Measurements from ENCODE around the gene RNF14.
A peak's percentile ranks its signal among the peaks of the same experiment; 100 is the strongest.
"Not testable (repeated sequence)": the region's sequence is repeated elsewhere in the genome, so short reads cannot be mapped to it uniquely, and the experiment has no call there.

Gene RNF14

DNA sequence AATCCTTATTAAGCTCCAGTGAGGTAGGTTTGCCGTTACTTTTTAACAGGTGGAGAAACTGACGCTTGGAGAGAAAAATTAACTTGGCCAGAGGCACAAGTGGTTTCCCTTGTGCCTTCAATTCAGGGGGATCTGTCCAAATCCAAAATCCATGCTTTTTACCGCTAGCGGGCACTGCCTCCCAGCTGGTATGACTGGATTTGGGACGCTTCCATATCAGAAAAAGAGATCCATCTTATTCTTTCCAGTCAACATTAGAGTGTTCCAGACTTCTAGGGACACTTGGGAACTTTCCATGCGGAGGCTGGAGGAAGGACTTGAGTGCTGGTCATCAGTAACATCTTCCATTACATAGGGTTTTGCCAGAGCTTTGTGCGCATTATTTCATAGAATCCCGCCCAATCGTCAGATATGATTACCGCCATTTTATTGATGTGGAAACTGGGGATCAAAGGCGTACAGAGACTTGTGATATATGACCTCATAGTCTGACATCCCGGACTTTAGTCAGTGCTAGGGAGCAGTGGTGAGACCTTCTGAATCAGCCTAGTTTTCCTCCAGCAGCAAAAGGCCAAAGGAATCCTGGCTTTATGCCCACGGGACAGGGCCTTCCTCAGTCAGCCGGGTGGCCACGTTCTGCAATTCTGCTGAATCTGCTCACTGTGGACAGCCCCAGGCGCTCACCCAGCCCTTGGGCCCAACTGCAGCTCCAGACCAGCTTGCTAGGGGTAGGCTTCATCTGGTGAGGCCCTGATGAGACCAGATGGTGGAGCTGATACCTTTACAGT lies 45.0 kb downstream of the RNF14 start:
- H3K4me3 Mint-ChIP-seq = peak overlapping the region; percentile 75
- no peak for DNase-seq (ENCODE audit: low spot score in 2 of 2)
- H3K9me3 Mint-ChIP-seq = no peaks in the 10 kb centered on the region
- peaks cover 68% of the 10 kb centered on the region for H3K4me1 Mint-ChIP-seq
- peak overlapping the region; percentile 92 for H3K27ac Mint-ChIP-seq
- peaks cover 45% of the 10 kb centered on the region for H3K36me3 Mint-ChIP-seq
- no peak for ATAC-seq

DNA sequence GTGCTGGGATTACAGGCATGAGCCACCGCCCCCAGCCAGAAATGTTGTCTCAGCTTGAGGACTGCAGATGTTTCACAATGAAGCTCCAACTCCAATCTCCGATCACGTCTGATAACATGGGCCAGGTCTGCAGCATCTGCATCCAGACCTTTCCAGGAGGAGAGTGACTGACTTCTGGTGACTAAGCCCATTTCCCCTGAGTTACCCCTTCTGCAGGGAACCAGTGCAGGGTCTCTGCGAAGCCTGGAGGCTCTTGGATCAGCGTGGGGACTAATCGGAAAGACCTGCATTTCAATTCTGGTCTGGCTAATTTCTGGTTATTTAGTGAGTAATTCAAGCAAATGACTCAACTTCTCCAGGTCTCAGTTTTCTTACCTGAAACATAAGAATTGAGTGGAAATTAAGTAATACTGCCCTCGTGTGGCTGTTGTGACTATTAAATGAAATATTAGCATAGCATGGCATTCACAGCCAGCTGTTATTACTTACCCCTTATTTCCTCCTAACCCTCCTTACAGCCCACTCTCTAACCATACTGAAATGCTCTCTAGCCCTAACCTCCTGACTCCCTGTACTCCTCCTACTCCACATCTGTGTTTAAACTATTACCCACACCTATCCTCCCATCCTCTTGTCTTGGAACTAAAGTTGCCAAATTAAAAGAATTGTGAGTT lies 46.1 kb downstream of the RNF14 start:
- ATAC-seq (peak; percentile 51), DNase-seq (ENCODE audit: low spot score in 2 of 2) (peak in 1 of 2 donors; percentile 70)
- peak overlapping the region; percentile 75 for H3K4me3 Mint-ChIP-seq
- H3K9me3 Mint-ChIP-seq = no peaks in the 10 kb centered on the region
- peaks cover 38% of the 10 kb centered on the region for H3K36me3 Mint-ChIP-seq
- H3K27ac Mint-ChIP-seq = peak overlapping the region; percentile 92
- peaks cover 74% of the 10 kb centered on the region for H3K4me1 Mint-ChIP-seq

DNA sequence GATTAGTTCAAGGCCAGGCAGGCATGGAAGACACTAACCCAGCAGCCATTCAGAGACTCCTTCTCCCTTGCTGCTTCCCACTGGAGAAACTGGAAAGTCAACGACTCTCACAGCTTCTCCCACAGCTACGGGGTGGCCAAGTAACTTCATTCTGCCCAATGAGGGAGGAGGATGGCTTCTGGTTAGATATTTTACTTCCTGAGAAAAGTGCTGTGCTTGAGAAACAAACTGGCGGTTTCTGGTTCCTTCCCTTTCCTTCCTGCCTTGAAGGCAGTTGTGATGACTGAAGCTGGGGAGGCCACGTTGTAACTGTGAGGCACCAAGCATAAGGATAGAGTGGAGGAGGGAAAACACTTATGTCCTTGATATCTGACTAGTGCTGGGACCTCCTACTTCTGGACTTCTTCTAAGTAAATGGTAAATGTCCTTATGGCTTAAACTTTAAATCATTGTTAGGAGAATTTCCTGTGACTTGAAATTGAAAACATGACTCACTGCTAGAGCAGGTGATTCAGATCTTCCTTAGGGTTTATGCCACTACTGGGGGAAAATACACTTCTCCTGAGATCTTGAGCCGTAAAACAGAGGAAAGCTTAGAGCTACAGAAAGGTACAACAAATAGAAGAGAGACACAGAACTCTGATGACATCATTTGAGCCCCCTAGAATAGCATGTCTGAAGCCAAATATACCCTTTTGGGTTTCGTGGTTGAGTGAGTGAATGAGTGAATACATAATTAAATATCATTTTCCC lies 47.1 kb downstream of the RNF14 start:
- Mint-ChIP-seq H3K27ac (peak overlapping the region; percentile 92), H3K4me3 (peak overlapping the region; percentile 75), H3K9me3 (peaks cover 3% of the 10 kb centered on the region), H3K4me1 (peaks cover 74% of the 10 kb centered on the region), H3K36me3 (peaks cover 38% of the 10 kb centered on the region)
- DNase-seq (ENCODE audit: low spot score in 2 of 2) (peak in 1 of 2 donors; percentile 72), ATAC-seq (peak; percentile 68)

DNA sequence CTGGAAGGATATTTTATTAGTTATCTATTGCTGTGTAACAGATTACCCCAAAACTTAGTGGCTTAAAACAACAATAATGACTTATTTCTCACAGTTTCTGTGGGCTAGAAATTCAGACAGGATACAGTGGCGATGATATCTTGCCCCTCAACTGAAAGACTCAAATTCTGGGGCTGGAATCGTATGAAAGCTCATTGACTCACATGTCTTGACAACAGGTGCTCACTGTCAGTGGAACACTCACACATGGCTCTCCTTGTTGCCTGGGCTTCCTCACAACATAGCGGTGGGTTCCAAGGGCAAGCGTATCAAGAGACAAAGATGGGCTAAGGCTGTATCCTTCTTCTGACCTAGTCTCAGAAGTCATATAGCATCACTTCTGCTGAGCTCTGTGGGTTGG lies 47.7 kb downstream of the RNF14 start:
- DNase-seq (ENCODE audit: low spot score in 2 of 2) (peak in 1 of 2 donors; percentile 65), ATAC-seq (peak; percentile 75)
- H3K4me1 Mint-ChIP-seq = peaks cover 74% of the 10 kb centered on the region
- peaks cover 38% of the 10 kb centered on the region for H3K36me3 Mint-ChIP-seq
- peak overlapping the region; percentile 75 for H3K4me3 Mint-ChIP-seq
- H3K27ac Mint-ChIP-seq = peak overlapping the region; percentile 92
- peaks cover 3% of the 10 kb centered on the region for H3K9me3 Mint-ChIP-seq

DNA sequence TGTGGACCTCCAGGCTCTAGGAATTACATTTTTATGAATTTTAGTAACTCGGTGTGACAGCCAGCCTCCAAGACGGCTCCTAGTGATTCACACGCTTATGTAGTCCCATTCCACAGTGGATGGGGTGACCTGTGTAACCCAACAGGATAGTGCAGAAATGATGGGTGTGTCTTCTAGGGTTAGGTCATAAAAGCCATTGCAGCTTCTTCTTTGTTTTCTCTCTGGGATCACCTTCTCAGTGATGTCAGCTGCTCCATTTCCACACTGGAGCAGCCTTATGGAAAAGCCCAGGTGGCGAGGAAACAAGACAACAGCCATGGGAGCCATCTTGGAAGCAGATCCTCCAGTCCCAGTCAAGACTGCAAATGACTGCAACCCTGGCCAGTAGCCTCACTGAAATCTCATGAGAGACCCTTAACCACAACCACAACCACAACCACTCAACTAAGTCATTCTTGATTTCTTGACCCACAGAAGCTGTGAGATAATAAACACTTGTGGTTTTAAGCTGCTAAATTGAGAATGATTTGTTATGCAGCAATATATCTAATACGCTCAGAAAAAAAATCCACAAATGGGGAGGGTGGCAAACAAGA lies 49.0 kb downstream of the RNF14 start:
- H3K4me1 Mint-ChIP-seq = peaks cover 64% of the 10 kb centered on the region
- H3K27ac Mint-ChIP-seq = peak overlapping the region; percentile 32
- peaks cover 31% of the 10 kb centered on the region for H3K36me3 Mint-ChIP-seq
- peaks cover 3% of the 10 kb centered on the region for H3K9me3 Mint-ChIP-seq
- DNase-seq (ENCODE audit: low spot score in 2 of 2) (peak; percentile 35 to 71), ATAC-seq (peak; percentile 57)
- peak overlapping the region; percentile 75 for H3K4me3 Mint-ChIP-seq

DNA sequence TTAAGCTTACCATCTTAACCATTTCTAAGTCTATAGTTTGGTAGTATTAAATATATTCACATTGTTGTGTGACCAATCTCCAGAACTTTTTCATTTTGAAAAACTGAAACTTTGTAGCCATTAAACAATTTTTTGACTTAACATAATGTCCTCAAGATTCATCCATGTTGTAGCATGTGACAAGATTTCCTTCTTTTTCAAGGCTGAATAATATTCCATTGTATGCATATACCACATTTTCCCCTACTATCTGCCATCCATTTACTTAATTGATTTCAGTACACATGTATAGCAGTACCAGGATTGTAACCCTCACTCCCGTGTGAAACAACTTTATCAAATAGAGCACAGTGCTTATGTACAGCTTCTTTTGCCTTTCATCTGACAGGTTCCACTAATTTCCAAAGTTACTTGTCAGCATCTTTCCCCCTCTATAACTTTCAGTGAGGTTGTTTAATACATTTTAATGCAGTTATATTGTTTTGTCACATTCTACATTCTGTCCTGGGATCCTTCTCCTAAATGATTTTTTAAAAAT lies 51.3 kb downstream of the RNF14 start:
- H3K9me3 Mint-ChIP-seq = peaks cover 3% of the 10 kb centered on the region
- H3K27ac Mint-ChIP-seq = no peak overlapping the region
- no peak for DNase-seq (ENCODE audit: low spot score in 2 of 2)
- H3K4me3 Mint-ChIP-seq = no peak overlapping the region
- ATAC-seq = no peak
- peaks cover 26% of the 10 kb centered on the region for H3K36me3 Mint-ChIP-seq
- H3K4me1 Mint-ChIP-seq = peaks cover 51% of the 10 kb centered on the region

DNA sequence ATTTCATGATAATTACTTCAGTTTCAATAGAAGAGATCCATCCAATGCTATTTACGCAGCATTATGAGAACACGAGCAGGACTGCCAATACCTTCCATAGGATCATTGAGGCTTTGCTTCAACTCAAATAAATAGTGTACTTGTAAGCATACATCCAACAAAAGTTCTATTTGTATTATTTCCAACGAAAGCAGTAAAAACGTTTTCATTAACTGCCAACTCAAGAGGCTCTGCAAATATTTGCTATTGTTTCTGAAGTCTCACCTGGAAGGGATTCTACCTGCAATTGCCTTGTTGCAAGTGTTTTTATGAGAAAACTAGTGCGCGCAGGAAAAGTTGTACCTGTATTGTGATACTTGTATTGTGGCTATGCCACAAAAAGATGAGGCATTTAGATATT lies 54.9 kb downstream of the RNF14 start:
- no peak overlapping the region for H3K4me3 Mint-ChIP-seq
- DNase-seq (ENCODE audit: low spot score in 2 of 2) (no peak), ATAC-seq (no peak)
- peaks cover 3% of the 10 kb centered on the region for H3K9me3 Mint-ChIP-seq
- H3K36me3 Mint-ChIP-seq = peaks cover 6% of the 10 kb centered on the region
- peaks cover 24% of the 10 kb centered on the region for H3K4me1 Mint-ChIP-seq
- H3K27ac Mint-ChIP-seq = no peak overlapping the region

DNA sequence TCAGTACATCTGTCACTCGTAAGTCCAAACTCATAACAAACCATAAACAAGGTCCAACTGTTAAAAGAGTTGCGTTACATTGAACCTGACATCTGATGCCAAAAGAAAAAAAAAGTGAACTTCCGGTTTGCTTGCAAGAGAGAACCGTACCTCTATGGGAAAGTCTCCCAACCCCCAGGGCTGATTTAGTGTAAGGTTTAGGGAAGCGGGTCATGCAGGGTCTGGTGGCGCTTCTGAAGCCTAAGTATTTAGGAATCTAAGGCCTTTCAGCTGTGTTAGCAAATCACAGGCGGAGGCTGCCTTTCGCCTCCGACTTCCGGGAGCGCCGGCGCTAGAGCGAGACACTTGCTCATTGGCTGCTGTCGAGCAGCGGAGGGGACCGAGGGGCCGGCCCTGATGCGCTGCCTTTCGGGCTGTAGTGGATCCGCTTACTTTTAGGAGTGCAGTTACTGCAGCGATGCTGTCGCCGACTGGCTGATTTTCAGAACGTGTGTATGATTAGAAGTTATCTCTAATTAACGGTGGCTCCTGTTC lies 55.9 kb downstream of the RNF14 start:
- Mint-ChIP-seq H3K4me1 (peaks cover 16% of the 10 kb centered on the region), H3K4me3 (peak overlapping the region; percentile 79), H3K9me3 (peaks cover 3% of the 10 kb centered on the region), H3K27ac (peak overlapping the region; percentile 95), H3K36me3 (peaks cover 6% of the 10 kb centered on the region)
- ATAC-seq = peak; percentile 100
- peak; percentile 68 to 89 for DNase-seq (ENCODE audit: low spot score in 2 of 2)

DNA sequence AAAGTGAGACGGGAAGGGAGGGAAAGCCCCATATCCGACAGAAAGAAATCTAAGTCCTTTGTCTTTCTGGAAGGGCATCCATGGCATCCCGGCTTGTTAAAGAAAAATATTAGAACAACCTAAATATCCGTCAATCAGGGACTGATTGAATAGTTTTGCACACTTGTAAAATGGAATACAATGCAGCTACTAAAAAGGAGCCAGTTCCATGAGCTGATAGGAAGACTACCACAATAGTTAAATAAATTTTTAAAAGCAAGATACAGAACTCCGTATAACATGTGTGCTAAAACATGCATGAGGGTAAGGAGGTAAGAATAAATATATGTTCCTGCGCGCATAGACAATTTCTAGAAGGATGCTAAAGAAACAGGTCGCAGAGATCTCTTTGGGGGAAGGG lies 56.7 kb downstream of the RNF14 start:
- H3K9me3 Mint-ChIP-seq = no peaks in the 10 kb centered on the region
- DNase-seq (ENCODE audit: low spot score in 2 of 2) (no peak), ATAC-seq (no peak)
- H3K27ac Mint-ChIP-seq = peak overlapping the region; percentile 95
- H3K36me3 Mint-ChIP-seq = peaks cover 6% of the 10 kb centered on the region
- peak overlapping the region; percentile 79 for H3K4me3 Mint-ChIP-seq
- peaks cover 16% of the 10 kb centered on the region for H3K4me1 Mint-ChIP-seq

DNA sequence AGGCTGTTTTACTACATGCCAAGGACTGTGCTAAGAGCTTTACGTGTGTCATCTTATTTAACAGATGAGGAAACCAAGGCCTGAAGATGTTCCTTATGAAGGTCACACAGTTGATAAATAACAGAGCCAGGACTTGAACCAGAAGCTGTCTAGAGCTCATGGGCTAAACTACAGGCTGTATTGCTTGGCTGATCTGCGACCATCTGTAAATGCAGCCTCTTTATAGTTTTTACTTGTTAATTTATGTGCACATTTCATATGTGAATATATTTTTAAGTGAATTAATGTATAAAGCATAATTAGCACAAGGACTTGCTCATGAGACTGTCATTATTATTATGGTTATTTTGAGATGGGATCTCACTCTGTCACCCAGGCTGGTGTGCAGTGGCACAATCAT lies 63.2 kb downstream of the RNF14 start:
- H3K4me3 Mint-ChIP-seq = no peak overlapping the region
- H3K9me3 Mint-ChIP-seq = no peaks in the 10 kb centered on the region
- ATAC-seq (no peak), DNase-seq (ENCODE audit: low spot score in 2 of 2) (no peak)
- H3K36me3 Mint-ChIP-seq = no peaks in the 10 kb centered on the region
- peaks cover 7% of the 10 kb centered on the region for H3K4me1 Mint-ChIP-seq
- no peak overlapping the region for H3K27ac Mint-ChIP-seq

DNA sequence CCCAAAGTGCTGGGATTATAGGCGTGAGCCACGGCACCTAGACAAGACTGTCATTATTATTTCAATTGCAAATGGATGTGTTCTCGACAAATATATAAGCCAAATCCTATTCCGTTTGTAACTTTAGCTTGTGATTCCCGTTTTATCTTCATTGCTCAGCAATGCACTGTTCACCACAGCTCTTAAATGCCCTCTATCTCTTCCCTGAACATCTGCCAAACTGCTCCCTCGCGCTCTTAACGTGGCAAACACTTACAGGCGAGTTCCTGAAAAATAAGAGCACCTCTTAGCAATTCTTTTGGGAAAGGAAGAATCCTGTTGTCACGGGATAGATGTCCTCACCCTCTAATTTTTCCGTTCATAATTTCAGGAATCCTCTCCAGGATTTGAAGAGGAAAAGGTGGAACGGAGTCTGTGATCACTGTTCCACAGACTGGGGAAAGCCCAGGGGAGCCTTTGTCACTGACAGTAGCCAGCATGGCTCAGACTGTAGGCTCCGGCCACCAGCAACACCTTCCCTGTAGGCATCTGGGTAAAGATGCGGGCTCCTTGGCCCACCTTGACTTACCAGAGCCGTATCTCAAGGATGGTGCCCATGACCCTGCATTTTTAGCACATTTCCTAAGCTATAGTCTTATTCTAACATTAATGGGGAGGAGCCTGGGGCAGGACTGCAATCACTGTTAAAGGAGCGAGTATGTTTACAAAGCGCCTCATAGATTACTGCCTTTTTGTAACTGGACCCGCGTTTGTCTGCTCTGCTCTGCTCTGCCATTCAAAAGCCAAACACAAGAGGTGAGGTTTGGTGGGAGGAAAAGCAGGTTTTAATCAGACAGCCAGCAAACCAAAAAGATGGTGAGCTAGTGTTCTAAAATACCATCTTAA lies 64.1 kb downstream of the RNF14 start:
- no peak for ATAC-seq
- no peak overlapping the region for H3K27ac Mint-ChIP-seq
- H3K9me3 Mint-ChIP-seq = no peaks in the 10 kb centered on the region
- H3K36me3 Mint-ChIP-seq = no peaks in the 10 kb centered on the region
- DNase-seq (ENCODE audit: low spot score in 2 of 2) = no peak
- peaks cover 7% of the 10 kb centered on the region for H3K4me1 Mint-ChIP-seq
- no peak overlapping the region for H3K4me3 Mint-ChIP-seq

DNA sequence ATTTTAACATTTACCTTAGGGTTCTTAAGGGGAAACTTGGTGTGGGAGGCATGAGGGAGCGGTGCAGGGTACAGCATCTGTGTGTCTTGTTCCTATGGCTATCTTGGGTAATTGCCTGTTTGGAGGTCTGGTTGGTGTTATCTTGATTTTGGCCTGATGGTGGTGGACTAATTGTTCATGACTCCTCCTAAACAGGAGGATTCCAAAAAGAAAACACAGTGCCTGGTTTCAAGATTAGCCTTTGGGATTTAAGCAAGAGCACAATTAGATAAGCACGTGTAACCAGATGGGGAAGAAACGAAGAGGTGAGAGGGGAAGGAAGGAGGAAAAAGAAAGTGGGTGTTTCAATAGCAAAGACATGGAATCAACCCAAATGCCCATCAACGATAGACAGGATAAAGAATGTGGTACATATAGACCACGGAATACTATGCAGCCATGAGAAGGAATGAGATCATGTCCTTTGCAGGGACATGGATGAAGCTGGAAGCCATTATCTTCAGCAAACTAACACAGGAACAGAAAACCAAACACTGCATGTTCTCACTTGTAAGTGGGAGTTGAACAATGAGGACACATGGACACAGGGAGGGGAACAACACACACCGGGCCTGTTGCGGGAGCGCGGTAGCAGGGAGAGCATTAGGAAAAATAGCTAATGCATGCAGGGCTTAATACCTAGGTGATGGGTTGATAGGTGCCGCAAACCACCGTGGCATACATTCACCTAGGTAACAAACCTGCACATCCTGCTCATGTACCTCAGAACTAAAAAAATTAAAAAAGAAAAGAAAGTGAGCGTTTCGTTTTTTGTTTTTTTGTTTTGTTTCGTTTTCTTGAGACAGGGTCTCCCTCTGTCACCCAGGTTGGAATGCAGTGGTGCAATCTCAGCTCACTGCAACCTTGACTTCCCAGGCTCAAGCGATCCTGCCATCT lies 65.0 kb downstream of the RNF14 start:
- not testable (repeated sequence) for ATAC-seq; H3K36me3 Mint-ChIP-seq; H3K4me3 Mint-ChIP-seq; H3K4me1 Mint-ChIP-seq; H3K9me3 Mint-ChIP-seq; DNase-seq (ENCODE audit: low spot score in 2 of 2); H3K27ac Mint-ChIP-seq

DNA sequence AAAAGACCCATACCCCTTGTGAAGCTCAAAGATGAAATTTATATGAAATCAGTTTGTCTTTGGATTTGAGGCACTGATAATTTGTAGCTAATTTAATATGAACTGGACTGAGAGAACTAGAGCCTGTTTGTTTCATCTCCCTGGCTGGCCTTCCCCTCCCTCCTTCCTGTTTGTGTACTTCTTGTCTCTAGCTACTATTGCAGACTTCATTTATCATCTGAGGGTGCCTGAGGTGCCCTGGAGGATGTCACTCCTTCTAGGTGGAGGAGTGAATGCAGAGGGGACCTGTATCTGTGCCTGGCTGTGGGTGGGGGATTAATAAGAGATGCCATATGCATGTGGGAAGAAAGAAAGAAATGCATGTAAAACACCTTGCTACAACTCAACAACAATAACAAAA lies 66.1 kb downstream of the RNF14 start:
- Mint-ChIP-seq H3K4me1 (peaks cover 7% of the 10 kb centered on the region), H3K27ac (no peak overlapping the region), H3K4me3 (no peak overlapping the region), H3K36me3 (no peaks in the 10 kb centered on the region), H3K9me3 (no peaks in the 10 kb centered on the region)
- no peak for DNase-seq (ENCODE audit: low spot score in 2 of 2)
- ATAC-seq = no peak

Measured in stimulated activated effector memory CD8-positive, alpha-beta T cell treated with anti-CD3 and anti-CD28 coated beads, Interleukin-12 subunit alpha, Interleukin-12 subunit beta, amount 100 ng/mL, for 72 hours (primary cell).